ENCODE data around the gene ZMIZ1.

The ZMIZ1 gene

DNA sequence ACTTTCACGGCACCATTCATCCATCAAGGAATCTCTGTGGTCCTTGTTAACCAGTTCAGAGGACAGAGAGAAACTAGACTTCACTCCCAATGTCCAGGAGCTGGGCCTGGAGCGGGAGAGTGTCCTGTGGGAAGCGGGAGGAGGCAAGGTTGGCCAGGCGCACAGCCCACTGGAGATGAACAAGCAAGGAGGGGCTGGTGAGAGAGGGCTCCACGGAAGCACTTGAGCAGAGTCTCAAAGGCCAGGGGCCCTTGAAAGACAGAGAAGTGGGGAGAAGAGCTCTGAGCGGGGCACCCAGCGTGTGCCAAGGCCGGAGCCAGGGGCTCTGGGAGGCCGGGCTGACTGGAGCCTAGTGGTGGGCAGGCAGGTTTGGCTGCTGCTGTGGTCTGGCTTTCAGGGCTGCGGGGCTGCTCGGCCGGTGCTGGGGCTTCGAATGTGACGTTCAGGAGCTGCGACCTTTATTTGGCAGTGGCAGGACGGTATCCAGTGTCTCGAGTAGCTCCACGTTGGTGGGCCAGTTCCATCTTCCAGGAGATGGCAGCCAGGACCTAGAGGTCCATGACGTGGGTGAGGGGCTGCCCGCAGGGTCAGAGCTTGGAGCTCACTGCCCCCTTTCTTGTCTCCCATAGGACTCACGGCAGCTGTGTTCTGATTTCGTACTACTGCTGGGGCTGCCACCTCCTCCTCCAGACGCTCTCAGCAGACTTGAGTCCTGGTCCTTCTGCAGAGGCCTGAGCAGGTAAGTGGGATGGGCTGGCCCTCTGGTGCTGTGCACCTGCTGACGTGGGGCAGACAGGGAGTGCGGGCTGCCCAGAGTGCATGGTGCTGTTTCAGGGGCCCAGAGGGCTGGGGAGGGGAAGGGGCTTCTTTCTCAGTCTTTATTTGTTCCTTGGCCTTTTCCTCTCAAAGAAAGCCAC lies 49.8 kb downstream of the ZMIZ1 start:
- H3K4me3 Mint-ChIP-seq = no peak overlapping the region
- H3K27me3 Mint-ChIP-seq = no peaks in the 10 kb centered on the region
- peak overlapping the region; percentile 70 for H3K27ac Mint-ChIP-seq
- peaks cover 70% of the 10 kb centered on the region for H3K36me3 Mint-ChIP-seq (ENCODE audit: low read depth)
- no peaks in the 10 kb centered on the region for H3K9me3 Mint-ChIP-seq
- H3K4me1 Mint-ChIP-seq (ENCODE audit: low read depth) = peaks cover 59% of the 10 kb centered on the region
- intact Hi-C loops (cut with micrococcal nuclease) = no loop called here

DNA sequence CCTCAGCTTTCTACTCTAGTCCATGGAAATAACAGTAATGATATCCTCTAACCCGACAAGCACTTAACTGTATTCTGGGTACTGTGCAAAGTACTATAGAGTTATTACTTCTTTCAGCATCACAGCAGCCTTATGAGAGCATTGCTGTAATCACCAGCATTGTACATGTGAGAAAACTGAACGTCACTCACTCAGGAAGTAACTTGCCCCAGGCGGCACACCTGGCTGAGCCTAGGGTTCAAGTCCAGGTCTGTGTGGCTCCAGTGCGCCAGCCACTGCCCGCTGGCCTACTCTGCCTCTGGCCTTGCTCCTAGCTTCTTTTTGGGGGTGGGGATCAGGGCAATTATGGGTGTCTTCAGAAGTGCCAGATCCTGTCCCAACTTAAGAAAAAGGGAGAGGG lies 50.5 kb downstream of the ZMIZ1 start:
- intact Hi-C loops (cut with micrococcal nuclease) = no loop called here
- Mint-ChIP-seq H3K4me1 (ENCODE audit: low read depth) (peaks cover 58% of the 10 kb centered on the region), H3K27ac (no peak overlapping the region), H3K9me3 (no peaks in the 10 kb centered on the region), H3K36me3 (ENCODE audit: low read depth) (peaks cover 72% of the 10 kb centered on the region), H3K27me3 (no peaks in the 10 kb centered on the region), H3K4me3 (no peak overlapping the region)

DNA sequence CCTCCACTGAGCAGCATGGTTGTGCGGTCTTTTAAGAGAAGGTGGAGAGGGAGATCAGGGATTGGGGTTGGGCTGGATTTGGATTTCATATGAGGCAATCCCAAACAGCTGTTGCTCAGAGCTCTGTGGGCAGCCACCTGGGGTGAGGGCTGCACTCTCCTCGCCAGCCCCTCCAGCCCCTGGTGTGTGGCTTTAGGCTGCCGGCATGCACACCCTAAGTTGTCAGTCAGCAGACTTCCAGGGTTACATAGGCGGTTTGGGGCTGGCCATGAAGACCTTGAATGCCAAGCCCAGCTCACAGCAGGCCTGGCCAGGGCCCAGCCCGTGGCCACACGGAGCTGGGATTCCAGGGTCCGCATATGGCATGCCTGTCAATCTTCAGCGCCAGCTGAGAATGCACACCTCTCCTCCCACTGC lies 54.8 kb downstream of the ZMIZ1 start:
- Mint-ChIP-seq H3K4me3 (no peak overlapping the region), H3K9me3 (no peaks in the 10 kb centered on the region), H3K27me3 (no peaks in the 10 kb centered on the region), H3K36me3 (ENCODE audit: low read depth) (peaks cover 94% of the 10 kb centered on the region), H3K4me1 (ENCODE audit: low read depth) (peaks cover 59% of the 10 kb centered on the region), H3K27ac (no peak overlapping the region)
- intact Hi-C loops (cut with micrococcal nuclease) = no loop called here

DNA sequence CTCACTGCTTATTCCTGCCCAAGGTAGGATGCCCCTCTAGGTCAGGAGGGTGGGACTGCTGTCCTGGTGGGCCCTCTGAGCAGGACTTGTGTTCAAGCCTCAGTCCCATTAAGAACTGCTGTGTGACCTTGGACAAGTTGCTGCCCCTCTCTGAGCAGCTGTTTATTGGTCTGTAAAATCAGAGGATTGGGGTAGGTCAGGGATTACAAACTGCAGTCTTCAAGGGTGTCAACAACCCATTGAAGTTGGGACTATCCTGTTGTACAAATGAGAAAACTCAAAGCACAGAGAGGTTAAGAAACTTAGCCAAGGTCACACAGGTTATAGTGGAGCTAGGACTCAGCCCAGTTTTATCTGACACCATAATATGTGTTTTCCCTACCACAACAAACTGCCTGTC lies 55.3 kb downstream of the ZMIZ1 start:
- no peaks in the 10 kb centered on the region for H3K9me3 Mint-ChIP-seq
- peaks cover 64% of the 10 kb centered on the region for H3K4me1 Mint-ChIP-seq (ENCODE audit: low read depth)
- no peak overlapping the region for H3K4me3 Mint-ChIP-seq
- H3K27me3 Mint-ChIP-seq = no peaks in the 10 kb centered on the region
- intact Hi-C loops (cut with micrococcal nuclease) = no loop called here
- H3K36me3 Mint-ChIP-seq (ENCODE audit: low read depth) = peaks cover 90% of the 10 kb centered on the region
- no peak overlapping the region for H3K27ac Mint-ChIP-seq

DNA sequence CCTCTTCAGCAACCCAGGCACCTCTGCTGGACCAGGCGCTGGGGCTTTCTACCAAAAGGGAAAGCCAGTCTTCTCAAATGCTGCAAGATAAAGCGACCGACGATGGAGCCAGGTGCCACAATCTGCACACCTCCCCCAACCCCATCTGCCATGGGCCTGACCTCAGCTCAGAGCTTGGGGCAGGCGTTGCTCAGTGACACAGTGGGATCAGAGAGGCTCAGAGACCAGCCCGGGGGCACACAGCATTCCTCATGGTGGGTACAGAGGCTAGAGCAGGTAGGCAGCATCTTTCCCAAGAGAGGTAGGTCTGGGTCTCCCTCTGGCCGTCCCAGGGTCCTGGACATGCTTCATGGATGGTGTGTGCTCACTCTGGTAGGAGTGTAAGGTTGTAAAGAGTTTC lies 56.3 kb downstream of the ZMIZ1 start:
- Mint-ChIP-seq H3K9me3 (no peaks in the 10 kb centered on the region), H3K27ac (no peak overlapping the region), H3K4me1 (ENCODE audit: low read depth) (peaks cover 69% of the 10 kb centered on the region), H3K4me3 (no peak overlapping the region), H3K36me3 (ENCODE audit: low read depth) (peaks cover 90% of the 10 kb centered on the region), H3K27me3 (no peaks in the 10 kb centered on the region)
- intact Hi-C loops (cut with micrococcal nuclease) = no loop called here

DNA sequence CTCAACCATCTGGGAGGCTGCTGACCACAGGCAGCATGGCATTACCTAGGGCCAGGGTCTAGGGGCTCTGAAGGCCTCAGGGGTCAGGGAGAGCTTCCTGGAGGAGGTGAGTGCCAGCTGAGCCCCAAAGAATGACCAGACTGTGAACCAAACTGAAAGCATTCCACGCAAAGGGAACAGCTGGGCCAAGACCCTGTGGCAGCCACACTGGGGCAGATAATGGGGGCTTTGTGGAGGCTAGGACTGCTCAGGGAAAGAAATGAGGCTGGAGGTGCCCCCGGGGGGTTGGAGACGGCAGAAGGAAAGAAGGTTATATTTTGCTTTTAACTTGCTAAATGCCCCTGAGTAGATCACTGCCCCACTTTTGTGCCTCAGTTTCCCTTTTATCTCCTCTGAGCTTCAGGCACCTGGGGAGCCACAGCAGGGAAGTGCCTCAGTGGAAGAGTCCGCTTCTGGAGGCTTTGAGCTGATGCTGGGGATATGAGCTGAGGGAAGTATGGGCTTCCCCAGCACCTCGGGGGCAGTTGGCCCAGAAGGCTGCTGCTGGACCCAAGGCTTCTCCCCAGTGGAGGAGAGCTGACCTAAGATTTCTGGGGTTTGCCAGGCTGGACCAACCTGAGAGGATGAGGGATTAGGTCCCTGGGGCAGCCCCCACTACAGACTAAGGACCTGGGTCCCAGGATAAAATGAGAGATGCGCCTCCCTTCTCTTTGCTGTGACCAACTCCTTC lies 57.8 kb downstream of the ZMIZ1 start:
- Mint-ChIP-seq H3K36me3 (ENCODE audit: low read depth) (peaks cover 90% of the 10 kb centered on the region), H3K27ac (peak overlapping the region; percentile 51), H3K9me3 (no peaks in the 10 kb centered on the region), H3K27me3 (no peaks in the 10 kb centered on the region), H3K4me3 (peak overlapping the region; percentile 19), H3K4me1 (ENCODE audit: low read depth) (peaks cover 84% of the 10 kb centered on the region)
- intact Hi-C loops (cut with micrococcal nuclease) = no loop called here

DNA sequence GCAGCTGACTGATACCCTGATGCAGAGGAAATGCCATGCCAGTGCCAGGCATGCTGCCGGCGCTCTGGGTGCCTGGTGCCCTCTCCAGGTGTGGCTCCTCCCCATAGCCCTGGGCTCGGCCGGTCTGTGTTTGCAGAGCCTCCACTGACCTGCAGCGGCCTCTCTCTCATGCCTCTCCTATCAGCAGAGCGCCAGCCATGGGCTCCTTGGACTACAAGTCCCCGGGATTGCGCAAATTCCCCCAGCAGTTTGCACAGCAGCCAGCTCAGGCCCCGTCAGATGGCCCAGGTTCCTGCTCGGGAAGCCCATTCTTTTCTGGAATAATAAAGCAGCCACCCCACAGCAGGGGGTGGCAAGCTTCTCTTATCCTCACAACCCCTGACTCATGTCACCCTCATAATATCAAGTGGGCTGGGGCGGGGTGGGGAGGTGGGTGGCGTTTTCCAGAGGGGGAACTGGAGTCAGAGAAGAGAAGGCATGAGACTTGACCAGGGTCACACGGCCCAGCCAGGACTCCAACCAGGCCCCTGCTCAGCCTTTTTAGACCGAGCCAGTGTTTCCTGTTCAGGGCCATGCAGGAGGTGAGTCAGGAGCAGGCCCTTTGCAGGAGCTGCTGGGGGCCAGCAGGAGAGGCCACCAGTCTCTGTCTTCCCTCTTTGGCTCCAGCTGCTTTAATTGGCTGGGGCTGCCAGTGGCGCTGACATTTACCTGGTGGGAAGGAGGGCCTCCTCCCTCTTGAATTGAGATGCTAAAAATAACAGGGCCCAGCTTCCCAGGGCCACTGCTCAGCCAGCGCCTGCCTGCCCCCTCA lies 58.6 kb downstream of the ZMIZ1 start:
- H3K36me3 Mint-ChIP-seq (ENCODE audit: low read depth) = peaks cover 86% of the 10 kb centered on the region
- intact Hi-C loops (cut with micrococcal nuclease) = no loop called here
- peak overlapping the region; percentile 51 for H3K27ac Mint-ChIP-seq
- H3K27me3 Mint-ChIP-seq = no peaks in the 10 kb centered on the region
- H3K4me1 Mint-ChIP-seq (ENCODE audit: low read depth) = peaks cover 92% of the 10 kb centered on the region
- H3K4me3 Mint-ChIP-seq = peak overlapping the region; percentile 19
- H3K9me3 Mint-ChIP-seq = no peaks in the 10 kb centered on the region

DNA sequence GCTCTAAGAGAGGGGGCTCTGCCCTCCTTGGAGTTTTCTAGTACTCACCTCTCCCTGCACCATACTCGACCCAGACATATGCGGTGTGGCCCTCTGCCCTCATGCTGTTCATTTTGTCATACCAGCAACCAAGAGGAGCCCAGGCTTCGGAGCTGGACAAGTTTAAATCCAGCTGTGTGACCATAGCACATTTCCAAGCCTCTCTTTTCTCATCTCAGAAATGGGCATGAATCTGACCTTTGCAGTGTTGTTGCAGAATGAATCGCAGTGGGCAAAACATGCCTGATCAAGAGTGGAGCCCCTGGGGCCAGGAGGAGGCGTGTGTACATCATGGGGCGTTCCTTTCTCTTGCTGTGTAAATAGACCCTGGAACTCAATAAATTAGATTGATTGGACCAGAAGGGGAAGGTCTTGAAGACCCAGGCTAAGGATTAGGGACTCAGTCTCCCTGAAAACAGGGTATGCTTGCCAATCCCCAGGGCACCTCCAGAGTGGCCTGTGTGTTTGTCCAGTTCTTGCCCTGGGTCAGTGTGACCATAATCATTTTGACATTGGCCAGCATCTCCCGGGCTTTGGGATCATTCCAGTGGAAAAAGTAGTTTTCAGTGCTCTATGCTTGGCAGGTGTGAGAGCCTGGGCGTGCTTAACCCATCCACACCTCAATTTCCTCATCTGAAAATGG lies 59.6 kb downstream of the ZMIZ1 start:
- intact Hi-C loops (cut with micrococcal nuclease) = no loop called here
- Mint-ChIP-seq H3K4me3 (no peak overlapping the region), H3K27ac (peak overlapping the region; percentile 19), H3K4me1 (ENCODE audit: low read depth) (peaks cover 98% of the 10 kb centered on the region), H3K36me3 (ENCODE audit: low read depth) (peaks cover 80% of the 10 kb centered on the region), H3K27me3 (no peaks in the 10 kb centered on the region), H3K9me3 (no peaks in the 10 kb centered on the region)

DNA sequence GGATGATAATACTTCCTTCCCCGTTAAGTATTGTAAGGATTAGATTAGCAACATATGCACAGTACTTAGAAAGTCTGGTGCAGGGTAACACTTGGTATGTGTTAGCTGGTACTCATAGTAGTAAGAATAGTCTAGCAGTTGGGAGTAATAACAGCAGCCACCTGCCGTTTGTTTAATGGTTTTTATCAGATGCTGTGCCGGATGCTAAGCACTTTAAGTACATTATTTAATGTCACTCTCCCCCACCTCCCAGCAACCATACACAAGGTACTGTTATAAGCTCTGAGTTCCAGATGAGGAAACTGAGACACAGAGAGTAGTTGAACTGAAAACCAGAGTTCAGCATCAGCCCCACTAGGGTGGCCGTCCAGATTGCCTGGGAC lies 60.1 kb downstream of the ZMIZ1 start:
- Mint-ChIP-seq H3K4me3 (no peak overlapping the region), H3K9me3 (no peaks in the 10 kb centered on the region), H3K27ac (peak overlapping the region; percentile 40), H3K4me1 (ENCODE audit: low read depth) (peaks cover 96% of the 10 kb centered on the region), H3K36me3 (ENCODE audit: low read depth) (peaks cover 77% of the 10 kb centered on the region), H3K27me3 (no peaks in the 10 kb centered on the region)
- intact Hi-C loops (cut with micrococcal nuclease) = no loop called here

DNA sequence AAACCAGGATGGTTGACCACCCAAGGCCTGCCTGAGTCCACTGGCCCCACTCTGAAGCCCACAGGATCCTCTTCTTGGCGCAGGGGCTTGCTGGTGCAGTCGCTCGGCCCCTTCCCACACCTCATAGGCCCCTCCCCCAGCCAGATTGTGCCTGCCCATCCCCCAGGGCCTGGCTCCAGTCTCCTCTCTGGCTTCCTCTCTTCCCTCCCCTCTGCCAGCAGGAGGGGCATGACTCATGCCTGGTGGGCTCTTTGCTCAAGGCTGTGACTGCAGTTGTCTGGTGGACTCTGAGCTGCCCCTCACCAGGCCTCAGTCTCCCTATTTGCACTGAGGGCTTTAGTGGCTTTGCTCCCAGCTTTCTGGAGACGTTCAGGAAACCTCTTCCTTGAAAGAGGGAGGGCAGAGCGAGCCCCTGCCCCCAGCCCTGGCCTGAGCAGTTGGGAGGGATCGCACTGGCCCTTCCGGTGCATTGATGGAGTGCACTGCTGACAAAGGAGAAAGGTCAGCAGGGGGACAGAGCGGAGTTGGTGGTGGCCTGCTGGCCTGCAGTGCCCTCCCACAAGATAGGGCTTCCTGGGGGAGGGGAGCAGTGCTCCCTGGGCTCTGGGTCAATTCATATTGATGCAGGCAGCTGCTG lies 60.7 kb downstream of the ZMIZ1 start:
- intact Hi-C loops (cut with micrococcal nuclease) = no loop called here
- Mint-ChIP-seq H3K27ac (peak overlapping the region; percentile 40), H3K36me3 (ENCODE audit: low read depth) (peaks cover 76% of the 10 kb centered on the region), H3K4me1 (ENCODE audit: low read depth) (peaks cover 98% of the 10 kb centered on the region), H3K4me3 (peak overlapping the region; percentile 21), H3K9me3 (no peaks in the 10 kb centered on the region), H3K27me3 (no peaks in the 10 kb centered on the region)

DNA sequence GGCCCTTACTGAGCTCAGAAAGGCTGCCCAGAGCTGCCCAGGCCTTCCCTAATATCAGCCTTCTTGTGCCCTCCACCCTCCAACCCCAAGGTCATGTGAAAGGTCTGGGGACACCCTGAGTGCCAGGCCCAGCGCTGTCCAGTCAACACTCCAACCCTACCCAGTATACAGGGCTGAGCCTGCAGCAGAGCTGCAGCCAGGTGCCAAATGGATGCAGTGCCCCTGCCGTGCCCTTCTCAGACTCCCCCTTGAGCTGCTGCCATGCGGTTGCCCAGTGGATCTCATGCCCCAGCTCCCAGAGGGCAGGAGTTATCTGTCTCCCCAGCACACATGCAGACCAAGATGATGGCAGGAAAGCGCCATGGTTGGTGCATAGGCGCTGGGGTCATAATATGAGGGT lies 61.5 kb downstream of the ZMIZ1 start:
- peak overlapping the region; percentile 40 for H3K27ac Mint-ChIP-seq
- intact Hi-C loops (cut with micrococcal nuclease) = no loop called here
- H3K36me3 Mint-ChIP-seq (ENCODE audit: low read depth) = peaks cover 73% of the 10 kb centered on the region

DNA sequence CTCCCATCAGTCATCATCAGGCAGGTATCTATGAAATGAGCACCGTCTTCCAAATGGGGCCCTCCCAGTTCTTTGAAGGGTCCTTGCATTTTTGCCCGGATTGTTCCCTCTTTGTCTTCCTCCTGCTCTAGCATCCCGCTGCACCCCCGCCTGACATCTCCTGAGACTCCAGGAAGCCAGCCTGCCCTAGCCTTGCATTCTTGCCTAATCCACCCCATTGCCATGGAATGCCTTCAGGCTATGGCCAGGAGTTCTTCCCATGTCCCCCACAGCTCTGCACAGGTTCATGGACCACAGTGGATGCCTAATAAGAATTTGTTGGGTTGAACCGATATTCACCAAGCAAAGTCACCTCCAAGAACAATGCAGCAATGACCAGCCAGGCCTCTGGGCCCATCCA lies 62.1 kb downstream of the ZMIZ1 start:
- Mint-ChIP-seq H3K27ac (no peak overlapping the region), H3K4me3 (no peak overlapping the region), H3K36me3 (ENCODE audit: low read depth) (peaks cover 70% of the 10 kb centered on the region), H3K9me3 (no peaks in the 10 kb centered on the region), H3K4me1 (ENCODE audit: low read depth) (peaks cover 96% of the 10 kb centered on the region), H3K27me3 (no peaks in the 10 kb centered on the region)
- intact Hi-C loops (cut with micrococcal nuclease) = no loop called here

More for the DNA sequence above, 61.5 kb downstream of the ZMIZ1 start:
- peaks cover 96% of the 10 kb centered on the region for H3K4me1 Mint-ChIP-seq (ENCODE audit: low read depth)
- H3K27me3 Mint-ChIP-seq = no peaks in the 10 kb centered on the region
- H3K4me3 Mint-ChIP-seq = no peak overlapping the region
- no peaks in the 10 kb centered on the region for H3K9me3 Mint-ChIP-seq

All from dendritic cell treated with granulocyte-macrophage colony-stimulating factor and Interleukin-4, amounts not matched to agents 40 ng/mL and 50 ng/mL, for 4 days (primary cell).